Neural progenitor cell (in vitro differentiated cells): ENCODE data around the gene TMEM50B. TPM values are rescaled to one million over a fixed set of nuclear protein-coding genes. Genes with fewer than 3 reads are reported as not detected.
"Not testable (repeated sequence)": the region's sequence is repeated elsewhere in the genome, so short reads cannot be mapped to it uniquely, and the experiment has no call there.

Experiments used
- DNase-seq: peaks from one replicate; pipeline ENCODE4 v3.0.0-alpha.2; 2016; ENCODE audit warnings: low spot score
- H2AFZ ChIP-seq: fragments of 200-600 bp; sonication (generic); replicated peaks from 2 replicates; pipeline ENCODE4 v1.6.1; 2016; ENCODE audit warnings: antibody characterized with exemption
- H3F3A ChIP-seq: fragments of 200-600 bp; sonication (generic); 2 replicates; pipeline ENCODE4 v1.6.1; 2016; ENCODE audit warnings: antibody characterized with exemption, low read depth
- H3K27ac ChIP-seq: fragments of 200-600 bp; sonication (generic); 2 replicates; pipeline ENCODE4 v1.5.1; 2016; ENCODE audit warnings: mild to moderate bottlenecking
- H3K27me3 ChIP-seq: fragments of 200-600 bp; sonication (generic); 2 replicates; pipeline ENCODE4 v1.6.1; 2016; ENCODE audit warnings: mild to moderate bottlenecking, moderate library complexity
- H3K36me3 ChIP-seq: fragments of 200-600 bp; sonication (generic); 2 replicates; pipeline ENCODE4 v1.5.1; 2016
- H3K4me1 ChIP-seq: fragments of 200-600 bp; sonication (generic); 2 replicates; pipeline ENCODE4 v1.6.1; 2016; ENCODE audit warnings: mixed run types
- H3K4me2 ChIP-seq: fragments of 200-600 bp; sonication (generic); 2 replicates; pipeline ENCODE4 v1.6.1; 2016
- H3K4me3 ChIP-seq: fragments of 200-600 bp; sonication (generic); 2 replicates; pipeline ENCODE4 v1.5.1; 2016
- H3K79me2 ChIP-seq: fragments of 200-600 bp; sonication (generic); 2 replicates; pipeline ENCODE4 v1.6.1; 2016; ENCODE audit warnings: low read depth
- H3K9ac ChIP-seq: fragments of 200-600 bp; sonication (generic); 2 replicates; pipeline ENCODE4 v1.6.1; 2016
- H3K9me3 ChIP-seq: fragments of 200-600 bp; sonication (generic); 2 replicates; pipeline ENCODE4 v1.5.1; 2016; ENCODE audit warnings: low read depth
- H4K20me1 ChIP-seq: fragments of 200-600 bp; sonication (generic); 2 replicates; pipeline ENCODE4 v1.6.1; 2016; ENCODE audit warnings: low read depth
- H3K27ac Mint-ChIP-seq: 3 replicates; pipeline ENCODE4 v1.8.0; 2021; ENCODE audit warnings: mixed read lengths
- H3K27me3 Mint-ChIP-seq: 2 replicates; pipeline ENCODE4 v1.8.0; 2022; ENCODE audit warnings: low read depth, mild to moderate bottlenecking, inconsistent platforms, moderate library complexity, mixed read lengths; ENCODE audit not compliant: insufficient read depth
- H3K36me3 Mint-ChIP-seq: 3 replicates; pipeline ENCODE4 v1.8.0; 2021; ENCODE audit warnings: mixed read lengths
- H3K4me1 Mint-ChIP-seq: 3 replicates; pipeline ENCODE4 v1.8.0; 2021; ENCODE audit warnings: mixed read lengths
- H3K4me3 Mint-ChIP-seq: 3 replicates; pipeline ENCODE4 v1.8.0; 2021; ENCODE audit warnings: mild to moderate bottlenecking, moderate library complexity, mixed read lengths
- H3K9me3 Mint-ChIP-seq: 3 replicates; pipeline ENCODE4 v1.8.0; 2020; ENCODE audit warnings: mixed read lengths
- CTCF ChIP-seq: fragments of 200-600 bp; sonication (generic); IDR thresholded peaks from 2 replicates; pipeline ENCODE4 v1.5.1; 2017; ENCODE audit warnings: antibody characterized with exemption, mild to moderate bottlenecking
- EZH2 ChIP-seq: fragments of 200-600 bp; sonication (generic); IDR thresholded peaks from 2 replicates; pipeline ENCODE4 v1.6.1; 2017; ENCODE audit warnings: antibody characterized with exemption, mild to moderate bottlenecking, moderate library complexity
- EZH2phosphoT487 ChIP-seq: fragments of 200-600 bp; sonication (generic); IDR thresholded peaks from 2 replicates; pipeline ENCODE4 v1.6.1; 2017; ENCODE audit warnings: antibody characterized with exemption
- total RNA-seq: library from RNA; depleted of rRNA; stranded (reverse); fragments of >200 nt; gene quantifications from 2 replicates; pipeline ENCODE4 v1.2.3, GENCODE V29; 2015; ENCODE audit warnings: low replicate concordance

TMEM50B gene
- total RNA-seq, 1 donor from 2014 or later, result 31.5 TPM

GRCh38 chr21:33452362-33452761 is 27.4 kb downstream of the TMEM50B start:
- Histone ChIP-seq H3F3A (no peaks in the 10 kb centered on the region), H3K36me3 (no peaks in the 10 kb centered on the region), H3K79me2 (no peaks in the 10 kb centered on the region), H3K4me2 (no peak overlapping the region), H3K9me3 (no peaks in the 10 kb centered on the region), H3K27ac (no peak overlapping the region), H3K9ac (no peak overlapping the region), H3K4me3 (no peak overlapping the region), H3K4me1 (no peaks in the 10 kb centered on the region), H2AFZ (no peak overlapping the region), H3K27me3 (no peaks in the 10 kb centered on the region), H4K20me1 (no peaks in the 10 kb centered on the region)
- peaks cover 11% of the 10 kb centered on the region for H3K36me3 Mint-ChIP-seq
- H3K4me1 Mint-ChIP-seq, result no peaks in the 10 kb centered on the region
- no peaks in the 10 kb centered on the region for H3K9me3 Mint-ChIP-seq
- no peak for DNase-seq
- H3K27me3 Mint-ChIP-seq, result no peaks in the 10 kb centered on the region
- H3K27ac Mint-ChIP-seq, result no peak overlapping the region
- TF ChIP-seq EZH2phosphoT487, result no peak
- no peak for TF ChIP-seq CTCF
- TF ChIP-seq EZH2, result no peak
- H3K4me3 Mint-ChIP-seq, result no peak overlapping the region

- no peak overlapping the region for H3K27ac ChIP-seq
Observed at GRCh38 chr21:33451634-33452071, 28.1 kb downstream of the TMEM50B start.

GRCh38 chr21:33449616-33450015 is 30.2 kb downstream of the TMEM50B start:
- no peak for TF ChIP-seq EZH2
- Histone ChIP-seq H3K27ac (no peak overlapping the region), H3K9ac (no peak overlapping the region), H3K4me2 (no peak overlapping the region), H4K20me1 (no peaks in the 10 kb centered on the region), H3K36me3 (no peaks in the 10 kb centered on the region), H3F3A (no peaks in the 10 kb centered on the region), H3K79me2 (no peaks in the 10 kb centered on the region), H3K4me3 (no peak overlapping the region), H3K4me1 (no peaks in the 10 kb centered on the region), H3K9me3 (no peaks in the 10 kb centered on the region), H3K27me3 (no peaks in the 10 kb centered on the region), H2AFZ (no peak overlapping the region)
- no peak overlapping the region for H3K4me3 Mint-ChIP-seq
- no peak overlapping the region for H3K27ac Mint-ChIP-seq
- H3K4me1 Mint-ChIP-seq, result no peaks in the 10 kb centered on the region
- H3K9me3 Mint-ChIP-seq, result no peaks in the 10 kb centered on the region
- H3K27me3 Mint-ChIP-seq, result no peaks in the 10 kb centered on the region
- DNase-seq, result no peak
- H3K36me3 Mint-ChIP-seq, result peaks cover 11% of the 10 kb centered on the region

More at GRCh38 chr21:33451634-33452071, 28.1 kb downstream of the TMEM50B start:
- Histone ChIP-seq H3K9ac (no peak overlapping the region), H3F3A (no peaks in the 10 kb centered on the region), H2AFZ (no peak overlapping the region), H4K20me1 (no peaks in the 10 kb centered on the region), H3K4me2 (no peak overlapping the region), H3K4me3 (no peak overlapping the region), H3K36me3 (no peaks in the 10 kb centered on the region), H3K79me2 (no peaks in the 10 kb centered on the region), H3K4me1 (no peaks in the 10 kb centered on the region), H3K27me3 (no peaks in the 10 kb centered on the region), H3K9me3 (no peaks in the 10 kb centered on the region)
- TF ChIP-seq CTCF (no peak), EZH2phosphoT487 (no peak), EZH2 (no peak)
- DNase-seq, result no peak
- Mint-ChIP-seq H3K4me3 (no peak overlapping the region), H3K9me3 (no peaks in the 10 kb centered on the region), H3K36me3 (peaks cover 11% of the 10 kb centered on the region), H3K27me3 (no peaks in the 10 kb centered on the region), H3K4me1 (no peaks in the 10 kb centered on the region), H3K27ac (no peak overlapping the region)

- not testable (repeated sequence) for H3K36me3 ChIP-seq, H3K9me3 ChIP-seq, H3K27ac Mint-ChIP-seq, H3K4me1 Mint-ChIP-seq, H3K9ac ChIP-seq, H3K4me1 ChIP-seq, H3K79me2 ChIP-seq, H3K9me3 Mint-ChIP-seq, H3K27me3 ChIP-seq, H3K27me3 Mint-ChIP-seq, H2AFZ ChIP-seq, H3F3A ChIP-seq, H4K20me1 ChIP-seq, H3K27ac ChIP-seq, H3K36me3 Mint-ChIP-seq, H3K4me3 ChIP-seq, H3K4me3 Mint-ChIP-seq, H3K4me2 ChIP-seq, DNase-seq
Observed at GRCh38 chr21:33446620-33447019, 33.2 kb downstream of the TMEM50B start.
